ENCODE measurements around the gene OSBPL1A. TPM values are rescaled to one million over a fixed set of nuclear protein-coding genes. Genes with fewer than 3 reads are reported as not detected.

Gene OSBPL1A
- total and polyA plus RNA-seq, 10 of the 15 experiments (the other 5 are each of a cell fraction or from before 2014, with no cell fraction given): 0.02 to 0.83 (median 0.11) TPM; not detected in 6

GRCh38 chr18:24315170-24315569 is 82.5 kb downstream of the OSBPL1A start:
- Histone ChIP-seq H3K27ac (ENCODE audit: control insufficient read depth, insufficient read depth) (no peak overlapping the region), H3K9ac (ENCODE audit: control insufficient read depth, insufficient read depth, low read length) (no peak overlapping the region), H3K36me3 (ENCODE audit: control insufficient read depth in 2 of 2, insufficient read depth in 2 of 2, low read length in 1 of 2) (no peaks in the 10 kb centered on the region), H3K4me1 (ENCODE audit: control insufficient read depth, insufficient read depth, low read length) (no peaks in the 10 kb centered on the region), H4K20me1 (ENCODE audit: control insufficient read depth, insufficient read depth) (no peaks in the 10 kb centered on the region), H2AFZ (ENCODE audit: control insufficient read depth, low read depth, low read length) (no peak overlapping the region), H3K27me3 (replicated peaks in 1 of 2; ENCODE audit: control insufficient read depth in 2 of 2, insufficient read depth in 2 of 2, low read length in 1 of 2) (no peaks in the 10 kb centered on the region), H3K79me2 (ENCODE audit: control insufficient read depth, insufficient read depth, low read length) (no peaks in the 10 kb centered on the region), H3K4me2 (ENCODE audit: control insufficient read depth, insufficient read depth) (no peak overlapping the region), H3K9me3 (replicated peaks; ENCODE audit: control insufficient read depth, insufficient read depth, low read length) (no peaks in the 10 kb centered on the region), H3K4me3 (no peak overlapping the region)
- in situ Hi-C loops (cut with MboI): no loop called here
- FAIRE-seq (no peak), DNase-seq (ENCODE audit: low read depth, low spot score) (no peak), ATAC-seq (no peak)
- WGBS (ENCODE audit: insufficient coverage, insufficient replicate concordance, low lambda C conversion rate, missing lambda C conversion rate): 28% methylated on average over 1 of the region's 1 CpG
- TF ChIP-seq MTA2 (IDR thresholded peaks at IDR 0.05; ENCODE audit: low read depth) (no peak), HDAC2 (IDR thresholded peaks at IDR 0.05) (no peak), NKRF (conservative IDR thresholded peaks at IDR 0.05) (no peak), RAD21 (IDR thresholded peaks at IDR 0.05; ENCODE audit: insufficient read depth, low read depth, low read length) (no peak), RCOR1 (conservative IDR thresholded peaks at IDR 0.05; ENCODE audit: low read depth, low read length) (no peak), TCF3 (IDR thresholded peaks at IDR 0.05; ENCODE audit: borderline replicate concordance, insufficient read depth, low read depth, low read length) (no peak), HSF1 (IDR thresholded peaks at IDR 0.05; ENCODE audit: low read depth, low read length) (no peak), NFYB (IDR thresholded peaks at IDR 0.05; ENCODE audit: insufficient read depth, low read depth, low read length) (no peak), IRF4 (IDR thresholded peaks at IDR 0.05; ENCODE audit: low read depth, low read length) (no peak), NFYA (IDR thresholded peaks at IDR 0.05; ENCODE audit: borderline replicate concordance, low read depth, low read length) (no peak), EED (IDR thresholded peaks at IDR 0.05; ENCODE audit: low read depth) (no peak), STAT3 (IDR thresholded peaks at IDR 0.05; ENCODE audit: low read depth, low read length) (no peak), RFX5 (IDR thresholded peaks at IDR 0.05; ENCODE audit: low read depth, low read length) (no peak), USF1 (IDR thresholded peaks at IDR 0.05; ENCODE audit: borderline replicate concordance, extremely low read length, insufficient read depth, low read depth, low read length) (no peak), KAT2A (conservative IDR thresholded peaks at IDR 0.05; ENCODE audit: control insufficient read depth, low read depth, low read length) (no peak)
- TF ChIP-seq, protein P1, sequence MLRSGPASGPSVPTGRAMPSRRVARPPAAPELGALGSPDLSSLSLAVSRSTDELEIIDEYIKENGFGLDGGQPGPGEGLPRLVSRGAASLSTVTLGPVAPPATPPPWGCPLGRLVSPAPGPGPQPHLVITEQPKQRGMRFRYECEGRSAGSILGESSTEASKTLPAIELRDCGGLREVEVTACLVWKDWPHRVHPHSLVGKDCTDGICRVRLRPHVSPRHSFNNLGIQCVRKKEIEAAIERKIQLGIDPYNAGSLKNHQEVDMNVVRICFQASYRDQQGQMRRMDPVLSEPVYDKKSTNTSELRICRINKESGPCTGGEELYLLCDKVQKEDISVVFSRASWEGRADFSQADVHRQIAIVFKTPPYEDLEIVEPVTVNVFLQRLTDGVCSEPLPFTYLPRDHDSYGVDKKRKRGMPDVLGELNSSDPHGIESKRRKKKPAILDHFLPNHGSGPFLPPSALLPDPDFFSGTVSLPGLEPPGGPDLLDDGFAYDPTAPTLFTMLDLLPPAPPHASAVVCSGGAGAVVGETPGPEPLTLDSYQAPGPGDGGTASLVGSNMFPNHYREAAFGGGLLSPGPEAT (IDR thresholded peaks at IDR 0.05; ENCODE audit: low read depth): no peak
- ChIA-PET CTCF (no interaction called here), POLR2A (interaction anchor here (0.6 kb wide), 1 partner anchor 13 kb away, joined by 3 read pairs; no protein-coding TSS in a partner anchor), SMC1A (ENCODE audit: uncharacterized antibody, unreplicated experiment) (no interaction called here), RAD21 (ENCODE audit: unreplicated experiment) (no interaction called here)
- BruUV-seq (replicated peaks): no TSS peak
- intact Hi-C loops (cut with micrococcal nuclease; ENCODE audit: unreplicated experiment): no loop called here
